HUDEP-2 (cell line): Measurements from ENCODE around the gene RHOT1.
"Not testable (repeated sequence)": the region's sequence is repeated elsewhere in the genome, so short reads cannot be mapped to it uniquely, and the experiment has no call there.

Source experiments
- DNase-seq, 76 experiments: peaks; one replicate each; lab custom pipeline; 2025; ENCODE audit not compliant: unreplicated experiment in 76 of 76; lab: John Stamatoyannopoulos, UW

The RHOT1 gene

DNA sequence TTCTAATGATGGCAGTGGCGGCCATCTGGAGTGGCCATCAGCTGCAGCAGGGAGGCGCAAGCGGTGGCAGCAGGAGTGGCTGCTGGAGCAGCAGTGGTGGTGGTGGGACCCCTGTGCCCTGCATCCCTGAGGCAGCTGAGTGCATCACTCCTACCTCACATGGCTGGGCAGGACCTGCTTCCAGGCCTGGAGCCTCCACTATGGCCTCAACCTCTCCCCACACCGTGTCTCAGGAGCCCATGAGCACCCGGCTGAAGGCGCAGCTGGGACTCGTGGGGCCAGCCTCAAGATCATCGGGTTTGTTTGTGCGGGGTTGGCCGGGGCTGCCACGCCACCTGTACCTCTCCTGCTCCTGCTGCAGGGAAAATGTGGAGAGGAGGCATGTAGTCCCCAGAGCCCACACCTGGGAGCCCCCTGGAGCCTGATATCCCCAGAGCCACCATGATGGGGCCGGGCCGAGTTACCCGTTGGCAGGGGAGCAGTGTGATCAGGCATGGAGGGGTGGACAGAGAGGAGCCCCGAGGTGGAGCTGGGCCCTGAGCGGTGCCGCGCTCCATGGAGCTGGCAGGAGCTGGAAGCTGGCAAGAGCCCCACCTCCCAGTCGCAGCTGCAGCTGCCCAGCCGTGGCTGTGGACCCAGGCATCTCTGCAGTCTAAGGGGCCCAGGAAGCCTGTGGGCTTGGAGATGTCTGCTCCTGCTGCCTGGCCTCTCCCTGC is 16.7 kb downstream of the RHOT1 start:
- DNase-seq: no peak

- no peak for DNase-seq
These were observed 17.5 kb downstream of the RHOT1 start for GRCh38 chr17:32159586-32160438.

- no peak for DNase-seq
These were observed 18.2 kb downstream of the RHOT1 start for GRCh38 chr17:32160526-32160925.

GRCh38 chr17:32161029-32161428 is 18.7 kb downstream of the RHOT1 start:
- DNase-seq: no peak

- DNase-seq: no peak
These were observed 19.4 kb downstream of the RHOT1 start for GRCh38 chr17:32161506-32162365.

GRCh38 chr17:32174889-32175288 is 32.6 kb downstream of the RHOT1 start:
- no peak for DNase-seq

- not testable (repeated sequence) for DNase-seq
These were observed 36.4 kb downstream of the RHOT1 start for GRCh38 chr17:32178679-32179078.

- DNase-seq: not testable (repeated sequence)
These were observed 36.8 kb downstream of the RHOT1 start for GRCh38 chr17:32179103-32179502.

DNA sequence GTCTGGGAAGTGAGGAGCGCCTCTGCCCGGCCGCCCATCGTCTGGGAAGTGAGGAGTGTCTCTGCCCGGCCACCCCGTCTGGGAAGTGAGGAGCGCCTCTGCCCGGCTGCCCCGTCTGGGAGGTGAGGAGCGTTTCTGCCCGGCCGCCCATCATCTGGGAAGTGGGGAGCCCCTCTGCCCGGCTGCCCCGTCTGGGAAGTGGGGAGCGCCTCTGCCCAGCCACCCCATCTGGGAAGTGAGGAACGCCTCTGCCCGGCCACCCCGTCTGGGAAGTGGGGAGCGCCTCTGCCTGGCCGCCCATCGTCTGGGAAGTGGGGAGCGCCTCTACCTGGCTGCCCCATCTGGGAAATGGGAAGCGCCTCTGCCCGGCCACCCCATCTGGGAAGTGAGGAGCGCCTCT is 37.2 kb downstream of the RHOT1 start:
- DNase-seq: not testable (repeated sequence)

DNA sequence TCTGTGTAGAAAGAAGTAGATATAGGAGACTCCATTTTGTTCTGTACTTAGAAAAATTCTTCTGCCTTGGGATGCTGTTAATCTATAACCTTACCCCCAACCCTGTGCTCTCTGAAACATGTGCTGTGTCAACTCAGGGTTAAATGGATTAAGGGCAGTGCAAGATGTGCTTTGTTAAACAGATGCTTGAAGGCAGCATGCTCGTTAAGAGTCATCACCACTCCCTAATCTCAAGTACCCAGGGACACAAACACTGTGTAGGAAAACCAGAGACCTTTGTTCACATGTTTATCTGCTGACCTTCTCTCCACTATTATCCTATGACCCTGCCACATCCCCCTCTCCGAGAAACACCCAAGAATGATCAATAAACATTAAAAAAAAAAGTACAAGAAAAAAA is 38.0 kb downstream of the RHOT1 start:
- DNase-seq: peak in 1 of 76 experiments; percentile 21

- no peak for DNase-seq
These were observed 43.6 kb downstream of the RHOT1 start for GRCh38 chr17:32185875-32186274.

DNA sequence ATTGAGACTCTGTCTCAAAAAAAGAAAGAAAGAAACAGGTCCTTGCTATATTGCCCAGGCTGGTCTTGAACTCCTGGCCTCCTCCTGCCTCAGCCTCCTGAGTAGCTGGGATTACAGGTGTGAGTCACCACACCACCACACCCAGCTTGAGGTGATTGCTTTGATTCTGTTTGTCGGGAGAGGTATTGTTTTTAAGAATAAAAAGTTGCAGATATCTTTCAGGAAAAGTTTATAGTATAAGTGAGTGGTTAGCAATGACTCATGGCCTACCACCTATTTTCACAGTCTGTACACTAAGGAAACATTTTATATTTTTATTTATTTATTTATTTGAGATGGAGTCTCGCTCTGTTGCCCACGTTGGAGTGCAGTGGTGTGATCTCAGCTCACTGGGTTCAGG is 45.0 kb downstream of the RHOT1 start:
- no peak for DNase-seq

GRCh38 chr17:32189343-32189742 is 47.0 kb downstream of the RHOT1 start:
- no peak for DNase-seq

GRCh38 chr17:32191306-32191705 is 49.0 kb downstream of the RHOT1 start:
- no peak for DNase-seq

DNA sequence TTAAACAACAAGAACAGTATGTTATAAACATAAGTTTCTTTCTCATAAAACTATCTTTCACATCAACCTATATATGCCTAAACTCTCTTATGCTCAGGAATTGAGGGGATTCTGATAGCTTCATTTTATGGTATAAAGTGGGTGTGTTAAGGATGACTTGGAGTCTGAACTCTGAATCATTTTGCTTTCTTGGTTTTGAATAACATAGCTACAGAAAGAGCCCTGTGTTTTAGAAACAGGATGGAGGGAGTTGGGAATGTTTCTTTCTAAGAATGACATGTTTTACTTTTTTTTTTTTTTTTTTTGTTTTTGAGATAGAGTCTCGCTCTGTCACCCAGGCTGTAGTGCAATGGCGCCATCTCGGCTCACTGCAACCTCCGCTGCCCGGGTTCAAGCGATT is 50.1 kb downstream of the RHOT1 start:
- no peak for DNase-seq

GRCh38 chr17:32197987-32198386 is 55.7 kb downstream of the RHOT1 start:
- no peak for DNase-seq

DNA sequence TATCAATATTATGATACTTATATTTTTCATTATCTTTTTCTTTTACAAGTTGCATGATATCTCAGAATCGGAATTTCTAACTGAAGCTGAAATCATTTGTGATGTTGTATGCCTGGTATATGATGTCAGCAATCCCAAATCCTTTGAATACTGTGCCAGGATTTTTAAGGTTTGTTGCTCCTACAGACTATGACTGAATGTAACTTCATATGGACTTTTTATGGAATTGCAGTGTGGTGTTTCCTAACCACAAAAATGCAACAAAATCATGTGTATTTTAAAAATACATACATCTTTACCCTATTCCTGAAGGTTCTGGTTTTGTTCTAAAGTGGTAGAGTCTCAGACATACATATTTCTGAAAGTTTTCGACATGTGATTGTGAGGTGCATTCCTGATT is 64.6 kb downstream of the RHOT1 start:
- no peak for DNase-seq

- DNase-seq: no peak
These were observed 66.1 kb downstream of the RHOT1 start for GRCh38 chr17:32208436-32208835.

- no peak for DNase-seq
These were observed 67.3 kb downstream of the RHOT1 start for GRCh38 chr17:32209608-32210007.

GRCh38 chr17:32211671-32212070 is 69.4 kb downstream of the RHOT1 start:
- DNase-seq: no peak

DNA sequence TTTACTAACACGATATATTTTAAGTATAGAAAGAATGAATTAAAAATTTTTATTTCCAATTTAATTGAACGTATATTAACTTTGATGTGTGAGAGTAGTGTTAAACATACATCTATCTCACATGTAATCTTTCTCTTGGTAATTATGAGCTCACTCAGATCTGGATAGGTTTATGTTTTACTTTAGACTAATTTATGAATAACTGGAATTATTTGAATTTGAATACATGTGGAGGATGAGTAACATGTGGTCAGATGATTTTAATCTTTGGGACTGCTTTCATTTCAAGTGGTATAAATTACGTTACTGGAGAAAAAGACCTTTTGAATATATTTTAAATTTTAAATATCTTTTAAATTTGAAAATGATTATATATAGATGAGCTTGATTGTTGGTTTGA is 73.4 kb downstream of the RHOT1 start:
- no peak for DNase-seq
